IMR-90 (cell line): ENCODE data around the gene HECTD2. TPM values are rescaled to one million over a fixed set of nuclear protein-coding genes. Genes with fewer than 3 reads are reported as not detected.

ENCODE experiments used
- ATAC-seq: fragments of 200-7000 bp; cut with Tn5 transposase; 2 replicates; pipeline ENCODE4 v1.9.1; 2020; ENCODE audit warnings: low read depth, mild to moderate bottlenecking, moderate library complexity
- BruUV-seq: library from RNA; stranded (reverse); fragments of 400-500 nt; replicated peaks from 2 replicates; lab custom pipeline; 2021; lab: Mats Ljungman, UMichigan
- CTCF ChIA-PET: fragments of 300-600 bp; formaldehyde crosslinking; extraction: SDS; loops from one replicate; lab custom pipeline; 2021; ENCODE audit warnings: antibody characterized with exemption; lab: Yijun Ruan, JAX
- POLR2A ChIA-PET: fragments of 300-600 bp; sonication (Branson Sonifier 250); formaldehyde crosslinking; loops from one replicate; lab custom pipeline; 2022; ENCODE audit warnings: antibody characterized with exemption; ENCODE audit not compliant: unreplicated experiment; lab: Charles Lee
- DNase-seq: peaks from one replicate; pipeline ENCODE4 v3.0.0; 2013
- H2AFZ ChIP-seq: replicated peaks from 2 replicates; pipeline ENCODE3; 2013; ENCODE audit warnings: low read length, mild to moderate bottlenecking; ENCODE audit not compliant: poor library complexity
- H2AK5ac ChIP-seq: 2 replicates; pipeline ENCODE4 v1.6.1; 2013; ENCODE audit warnings: low read depth, low read length, inconsistent platforms
- H2AK9ac ChIP-seq: replicated peaks from 2 replicates; pipeline ENCODE3; 2013; ENCODE audit warnings: mild to moderate bottlenecking, low read depth, low read length, moderate library complexity; ENCODE audit not compliant: poor library complexity
- H2BK120ac ChIP-seq: 2 replicates; pipeline ENCODE4 v1.6.1; 2013; ENCODE audit warnings: low read depth, low read length, inconsistent platforms
- H2BK15ac ChIP-seq: 3 replicates; pipeline ENCODE4 v1.6.1; 2013; ENCODE audit warnings: low read depth, low read length, inconsistent platforms
- H2BK20ac ChIP-seq: 2 replicates; pipeline ENCODE4 v1.6.1; 2013; ENCODE audit warnings: low read depth, mild to moderate bottlenecking, inconsistent platforms, low read length, moderate library complexity
- H2BK5ac ChIP-seq: 2 replicates; pipeline ENCODE4 v1.6.1; 2013; ENCODE audit warnings: mild to moderate bottlenecking, low read depth, low read length, inconsistent platforms; ENCODE audit not compliant: poor library complexity, severe bottlenecking
- H3K14ac ChIP-seq: replicated peaks from 2 replicates; pipeline ENCODE4 v1.6.1; 2013; ENCODE audit warnings: low read depth, low read length, inconsistent platforms
- H3K18ac ChIP-seq: 2 replicates; pipeline ENCODE4 v1.6.1; 2013; ENCODE audit warnings: low read depth, low read length, control low read depth
- H3K23ac ChIP-seq: 2 replicates; pipeline ENCODE4 v1.6.1; 2013; ENCODE audit warnings: low read depth, low read length, inconsistent platforms
- H3K27ac ChIP-seq: 2 replicates; pipeline ENCODE4 v1.5.1; 2013; ENCODE audit warnings: mild to moderate bottlenecking, control low read depth, low read length; ENCODE audit not compliant: insufficient read depth
- H3K27me3 ChIP-seq: 2 replicates; pipeline ENCODE4 v1.6.1; 2013; ENCODE audit warnings: low read length; ENCODE audit not compliant: control insufficient read depth, insufficient read depth
- H3K36me3 ChIP-seq: 2 replicates; pipeline ENCODE4 v1.6.1; 2013; ENCODE audit warnings: low read length, mixed read lengths; ENCODE audit not compliant: control insufficient read depth, insufficient read depth
- H3K4ac ChIP-seq: 2 replicates; pipeline ENCODE4 v1.6.1; 2013; ENCODE audit warnings: low read depth, low read length, inconsistent platforms
- H3K4me1 ChIP-seq: 2 replicates; pipeline ENCODE4 v1.6.1; 2013; ENCODE audit warnings: low read length, mixed read lengths; ENCODE audit not compliant: control insufficient read depth, insufficient read depth
- H3K4me2 ChIP-seq: 2 replicates; pipeline ENCODE4 v1.6.1; 2013; ENCODE audit warnings: low read depth, mild to moderate bottlenecking, control low read depth, low read length, moderate library complexity
- H3K4me3 ChIP-seq: 2 replicates; pipeline ENCODE4 v1.5.1; 2013; ENCODE audit warnings: low read depth, mild to moderate bottlenecking, control low read depth, low read length, moderate library complexity; ENCODE audit not compliant: insufficient read depth
- H3K56ac ChIP-seq: 2 replicates; pipeline ENCODE4 v1.6.1; 2013; ENCODE audit warnings: low read length, inconsistent platforms; ENCODE audit not compliant: insufficient read depth; ENCODE audit errors: extremely low read depth
- H3K79me1 ChIP-seq, 2 experiments: 2 replicates each; pipeline ENCODE4 v1.6.1; 2013; ENCODE audit warnings: low read length in 2 of 2, inconsistent platforms in 1 of 2, low read depth in 1 of 2
- H3K9ac ChIP-seq: 2 replicates; pipeline ENCODE4 v1.6.1; 2013; ENCODE audit warnings: low read depth, low read length, control low read depth
- H3K9me1 ChIP-seq: 2 replicates; pipeline ENCODE4 v1.6.1; 2013; ENCODE audit warnings: low read length, inconsistent platforms; ENCODE audit not compliant: insufficient read depth
- H3K9me3 ChIP-seq: 2 replicates; pipeline ENCODE4 v1.6.1; 2013; ENCODE audit warnings: low read length; ENCODE audit not compliant: control insufficient read depth, insufficient read depth
- H4K20me1 ChIP-seq: 2 replicates; pipeline ENCODE4 v1.6.1; 2013; ENCODE audit warnings: low read length, inconsistent platforms; ENCODE audit not compliant: insufficient read depth
- H4K5ac ChIP-seq: 2 replicates; pipeline ENCODE4 v1.6.1; 2013; ENCODE audit warnings: mild to moderate bottlenecking, low read depth, low read length, control low read depth
- H4K8ac ChIP-seq, 2 experiments: 2 replicates each; pipeline ENCODE4 v1.6.1; 2013; ENCODE audit warnings: low read depth in 2 of 2, low read length in 2 of 2, control low read depth in 1 of 2, inconsistent platforms in 1 of 2
- H4K91ac ChIP-seq: 2 replicates; pipeline ENCODE4 v1.6.1; 2013; ENCODE audit warnings: low read depth, low read length, inconsistent platforms; ENCODE audit not compliant: insufficient read depth
- CTCF ChIP-seq: conservative IDR thresholded peaks from 2 replicates; pipeline ENCODE4 v1.5.1; 2012; ENCODE audit warnings: mild to moderate bottlenecking, low read depth, low read length, improper control_type of control experiment
- MAFK ChIP-seq: IDR thresholded peaks from 2 replicates; pipeline ENCODE4 v1.6.1; 2012; ENCODE audit warnings: low read depth, low read length, improper control_type of control experiment
- MXI1 ChIP-seq: IDR thresholded peaks from 2 replicates; pipeline ENCODE4 v1.6.1; 2012; ENCODE audit warnings: low read depth, mild to moderate bottlenecking, low read length, moderate library complexity, borderline replicate concordance
- RAD21 ChIP-seq: IDR thresholded peaks from 2 replicates; pipeline ENCODE4 v1.6.1; 2012; ENCODE audit warnings: low read length, improper control_type of control experiment
- SMC3 ChIP-seq: fragments of 150-350 bp; IDR thresholded peaks from 2 replicates; pipeline ENCODE4 v1.6.1; 2016; ENCODE audit warnings: low read depth, mild to moderate bottlenecking, antibody characterized with exemption, low read length, moderate library complexity
- WGBS, 2 experiments: methylation state at CpG; one replicate each; pipeline versions ENCODE4 v1.1.5 to v1.1.7; 2013; ENCODE audit warnings: missing lambda C conversion rate in 2 of 2; ENCODE audit not compliant: insufficient read length in 1 of 2; ENCODE audit errors: extremely low coverage in 2 of 2; 5-methylcytosine and 5-hydroxymethylcytosine counted together
- dilution Hi-C: fragments of 300-500 bp; cut with HindIII; formaldehyde crosslinking; loops from one replicate; pipeline ENCODE4 v1.14.3; 2018; ENCODE audit warnings: low sequenced_read_pairs; ENCODE audit not compliant: unreplicated experiment
- in situ Hi-C: fragments of 300-500 bp; cut with MboI; formaldehyde crosslinking; loops from 3 replicates; pipeline ENCODE4 v1.14.3; 2019; ENCODE audit warnings: low sequenced_read_pairs, inconsistent platforms, mixed read lengths
- intact Hi-C: fragments of 100-400 bp; cut with micrococcal nuclease; formaldehyde crosslinking; loops from 2 replicates; pipeline ENCODE4 v1.10.0; 2022
- polyA plus RNA-seq, 3 experiments: library from polyadenylated mRNA; depleted of rRNA; stranded (reverse); fragments of >200 nt; gene quantifications; 2 replicates each; pipeline ENCODE4 v1.2.3, GENCODE V29; 2012; ENCODE audit warnings: low replicate concordance in 1 of 3
- total RNA-seq: library from RNA; depleted of rRNA; stranded (reverse); fragments of >200 nt; gene quantifications from 2 replicates; pipeline ENCODE4 v1.2.3, GENCODE V29; 2012

The HECTD2 gene
- total and polyA plus RNA-seq, 2 of the 4 experiments (the other 2 are of a cell fraction), result 5.2 to 5.9 TPM

- no peak overlapping the region for H3K56ac ChIP-seq
- H3K4me3 ChIP-seq, result no peak overlapping the region
- WGBS, 2 experiments, result 73% methylated on average over 2 of the region's 11 CpGs; no CpG with 5 or more reads in 1 of the 2 experiments
- H3K27ac ChIP-seq, result no peak overlapping the region
- no peak overlapping the region for H3K9ac ChIP-seq
- no peak overlapping the region for H3K23ac ChIP-seq
- dilution Hi-C loops (no loop called here), intact Hi-C loops (loop anchor here (1.0 to 5.0 kb wide), 4 partner anchors 55 to 142 kb away; partner anchors contain the start of gene HECTD2), in situ Hi-C loops (loop anchor here (5.0 to 10.0 kb wide), 2 partner anchors 142 to 260 kb away; no protein-coding TSS in a partner anchor)
- no peaks in the 10 kb centered on the region for H3K36me3 ChIP-seq
- DNase-seq (peak; percentile 18), ATAC-seq (peak; percentile 8; the same call in 1 of the 2 replicates)
- no peak overlapping the region for H3K14ac ChIP-seq
- H2AK5ac ChIP-seq, result peak overlapping the region; percentile 10; the same call in 1 of the 2 replicates
- H3K4me2 ChIP-seq, result no peak overlapping the region
- H4K5ac ChIP-seq, result peak overlapping the region; percentile 37
- peak overlapping the region; percentile 11; the same call in 1 of the 2 replicates for H4K91ac ChIP-seq
- H2BK15ac ChIP-seq, result peak overlapping the region; percentile 83; the same call in 2 of the 3 replicates
- TF ChIP-seq RAD21 (peak; percentile 52), MXI1 (no peak), SMC3 (peak; percentile 46), MAFK (no peak), CTCF (peak; percentile 46)
- H3K4me1 ChIP-seq, result no peaks in the 10 kb centered on the region
- H2BK20ac ChIP-seq, result peak overlapping the region; percentile 76
- peak overlapping the region in 1 of 2 experiments; percentile 44; a peak in 1 of 4 replicates for H4K8ac ChIP-seq
- H3K79me1 ChIP-seq, result no peaks in the 10 kb centered on the region
- H2AFZ ChIP-seq, result peak overlapping the region; percentile 87
- no peaks in the 10 kb centered on the region for H3K9me1 ChIP-seq
- BruUV-seq, result no TSS peak
- no peaks in the 10 kb centered on the region for H3K9me3 ChIP-seq
- peak overlapping the region; percentile 35; the same call in 1 of the 2 replicates for H2BK120ac ChIP-seq
- H3K27me3 ChIP-seq, result no peaks in the 10 kb centered on the region
- CTCF ChIA-PET, result interaction anchor here (0.6 to 2.7 kb wide), 16 partner anchors 44 to 302 kb away, joined by 3 to 30 read pairs (median 4); partner anchors contain the start of gene PPP1R3C
- peak overlapping the region; percentile 38 for H3K4ac ChIP-seq
- POLR2A ChIA-PET, result interaction anchor here (1.0 kb wide), 1 partner anchor 80 kb away, joined by 3 read pairs; the partner anchor contains the start of gene PPP1R3C
- no peak overlapping the region for H2BK5ac ChIP-seq
- H3K18ac ChIP-seq, result no peak overlapping the region; the same call in 1 of the 2 replicates
- peak overlapping the region; percentile 84 for H2AK9ac ChIP-seq
- no peaks in the 10 kb centered on the region for H4K20me1 ChIP-seq
These were observed 142.3 kb downstream of the HECTD2 start for GRCh38 chr10:91552274-91553095.
